Head of caudate nucleus (tissue), 42 donors: ENCODE results near the gene PEAK3.
A peak's percentile ranks its signal among the peaks of the same experiment; 100 is the strongest.

Experiments used
- DNase-seq, 42 donors: peaks; one replicate each; pipeline versions ENCODE4 v3.0.0 to v3.0.0-alpha.2; 2020 to 2021; ENCODE audit warnings: mixed read lengths in 7 of 42
- intact Hi-C: fragments of 100-400 bp; cut with DNase I; formaldehyde crosslinking; loops from one replicate; pipeline ENCODE4 v1.15.0; 2022

PEAK3 gene

DNA sequence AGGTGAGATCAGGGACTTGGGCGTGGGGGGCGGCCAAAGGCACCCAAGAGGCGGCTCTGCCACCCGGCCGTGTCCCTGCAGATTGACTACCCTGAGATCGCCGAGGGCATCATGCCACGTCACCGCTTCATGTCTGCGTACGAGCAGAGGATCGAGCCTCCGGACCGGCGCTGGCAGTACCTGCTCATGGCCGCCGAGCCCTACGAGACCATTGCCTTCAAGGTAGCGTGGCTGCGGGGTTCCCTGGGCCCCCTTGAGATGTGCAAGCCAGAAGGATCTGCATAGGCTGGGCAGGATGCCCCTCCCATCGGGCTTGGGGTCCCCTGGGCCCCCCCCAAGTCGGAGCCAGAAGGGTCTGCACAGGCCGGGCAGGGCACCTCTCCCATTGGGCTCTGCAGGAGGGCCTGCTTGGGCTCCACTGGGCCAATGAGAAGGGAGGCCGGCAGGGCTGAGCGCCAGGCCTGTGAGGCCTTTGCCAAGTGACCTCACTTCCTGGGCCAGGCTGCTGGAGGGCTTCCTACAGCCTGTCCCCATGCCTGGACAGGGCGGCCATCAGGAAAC, 35.1 kb downstream of the PEAK3 start:
- DNase-seq: peak in 28 of 42 donors; percentile 30 to 78 (median 59)
- intact Hi-C loops: no loop called here

DNA sequence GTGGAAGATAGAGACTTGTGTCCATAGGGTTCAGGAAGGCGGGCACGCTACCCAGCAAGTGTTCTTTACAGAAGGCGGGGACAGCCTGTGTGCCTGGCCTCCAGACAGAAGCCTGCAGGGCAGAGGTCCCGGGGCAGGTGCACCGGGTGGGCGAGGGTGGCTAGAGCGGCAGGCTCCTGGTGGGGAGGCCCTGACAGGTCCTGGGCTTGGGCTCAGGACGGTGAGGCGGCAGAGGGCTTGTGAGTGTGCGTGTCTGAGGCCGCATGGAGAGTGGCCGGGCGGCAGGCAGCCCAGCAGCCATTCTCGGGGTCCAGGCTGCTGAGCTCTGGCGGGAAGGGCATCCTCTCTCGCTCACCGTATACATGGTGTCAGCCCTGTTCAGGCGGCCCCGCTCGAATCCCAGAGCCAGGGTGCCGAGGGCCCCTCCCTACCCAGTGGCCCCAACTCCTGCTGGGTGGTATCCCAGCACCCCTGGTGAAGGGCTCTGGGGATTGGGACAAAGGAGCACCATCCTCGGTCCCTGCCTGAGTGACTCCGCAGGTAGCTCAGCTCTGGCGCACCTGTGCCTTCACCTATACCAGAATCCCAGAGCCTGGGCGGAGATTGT, 35.9 kb downstream of the PEAK3 start:
- no peak for DNase-seq
- intact Hi-C loops: no loop called here

DNA sequence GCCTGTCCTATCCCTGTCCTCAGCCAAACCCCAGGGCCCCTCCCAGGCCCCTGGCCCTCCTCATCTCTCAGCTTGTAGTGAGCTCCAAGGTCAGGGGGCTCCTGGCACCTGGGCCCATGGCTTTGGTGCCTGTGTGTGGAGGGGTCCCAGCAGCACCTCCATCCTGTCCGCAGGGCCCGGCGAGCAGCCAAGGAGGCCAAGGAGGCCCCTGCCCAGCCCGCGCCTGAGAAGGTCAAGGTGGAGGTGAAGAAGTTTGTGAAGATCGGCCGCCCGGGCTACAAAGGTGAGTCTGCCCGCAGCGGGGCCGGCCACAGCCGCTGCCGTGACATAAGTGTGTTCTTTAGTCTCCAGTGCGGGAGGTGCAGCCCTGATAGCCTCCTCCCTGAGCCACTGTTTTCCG, 36.7 kb downstream of the PEAK3 start:
- intact Hi-C loops: no loop called here
- DNase-seq: no peak

DNA sequence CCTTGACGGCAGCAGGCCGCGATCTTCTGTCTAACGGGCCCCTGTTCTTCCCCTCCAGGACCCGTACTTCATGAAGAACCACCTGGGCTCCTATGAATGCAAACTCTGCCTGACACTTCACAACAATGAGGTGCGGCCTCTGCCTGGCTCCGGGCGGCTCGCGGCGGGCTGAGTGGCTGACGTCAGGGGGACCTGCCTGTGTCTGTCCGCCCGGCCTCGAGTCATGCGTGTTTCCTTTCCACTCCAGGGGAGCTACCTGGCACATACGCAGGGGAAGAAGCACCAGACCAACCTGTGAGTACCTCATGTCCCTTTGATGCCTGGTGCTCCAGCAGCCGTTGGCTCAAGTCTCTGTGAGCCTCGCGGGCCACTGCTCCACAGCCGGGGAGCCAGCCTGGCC, 37.5 kb downstream of the PEAK3 start:
- no peak for DNase-seq
- intact Hi-C loops: no loop called here

DNA sequence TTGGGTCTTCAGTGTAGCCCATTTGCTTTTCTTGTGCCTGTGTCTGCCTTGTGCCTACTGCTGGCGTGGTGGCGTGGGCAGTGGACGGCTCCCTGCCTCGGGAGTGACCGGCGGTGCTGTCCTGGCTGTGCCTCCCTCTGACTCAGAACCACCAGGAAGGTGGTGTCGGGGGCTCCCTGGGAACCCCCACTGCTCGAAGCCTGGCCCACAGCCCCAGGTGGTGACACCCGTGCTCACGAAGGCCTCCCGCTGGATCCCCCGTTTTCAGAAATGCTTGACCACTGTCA, 37.9 kb downstream of the PEAK3 start:
- intact Hi-C loops: no loop called here
- no peak for DNase-seq

DNA sequence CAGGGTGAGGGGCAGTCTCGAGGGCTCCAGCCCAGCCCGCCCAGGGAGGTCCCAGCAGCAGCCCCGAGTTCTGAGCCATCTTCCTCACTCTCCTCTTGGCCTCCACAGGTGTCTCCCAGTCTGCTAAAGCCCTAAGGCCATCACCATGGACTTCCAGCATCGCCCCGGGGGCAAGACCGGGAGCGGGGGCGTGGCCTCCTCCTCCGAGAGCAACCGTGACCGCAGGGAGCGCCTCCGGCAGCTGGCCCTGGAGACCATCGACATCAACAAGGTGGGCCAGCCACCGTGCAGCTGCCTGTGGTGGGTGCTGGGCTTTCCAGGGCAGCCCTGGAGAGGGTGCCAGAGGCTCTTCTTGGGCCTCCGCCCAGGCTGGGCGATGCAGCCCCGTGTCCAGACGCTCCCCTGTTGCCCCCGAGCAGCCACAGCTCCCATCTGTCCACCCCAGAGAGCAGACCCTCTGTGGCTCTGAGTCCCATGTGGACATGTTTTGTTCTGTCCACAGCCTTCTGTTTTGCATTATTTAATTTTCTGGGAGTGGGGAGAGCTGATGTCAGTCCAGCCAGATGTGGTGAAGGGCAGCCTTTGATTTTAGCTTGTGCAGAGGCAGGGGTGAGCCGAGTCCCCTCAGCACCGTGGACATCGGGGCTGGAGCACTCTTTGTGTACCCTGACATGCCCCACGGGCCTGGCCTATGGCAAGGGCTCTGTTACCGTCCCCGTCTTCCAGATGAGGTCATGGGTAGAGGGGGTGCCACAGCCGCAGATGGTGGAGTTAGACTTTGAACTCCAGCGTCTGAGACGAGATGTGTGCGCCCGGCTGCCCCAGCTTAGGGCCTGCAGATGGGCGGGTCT, 38.5 kb downstream of the PEAK3 start:
- intact Hi-C loops: no loop called here
- no peak for DNase-seq

DNA sequence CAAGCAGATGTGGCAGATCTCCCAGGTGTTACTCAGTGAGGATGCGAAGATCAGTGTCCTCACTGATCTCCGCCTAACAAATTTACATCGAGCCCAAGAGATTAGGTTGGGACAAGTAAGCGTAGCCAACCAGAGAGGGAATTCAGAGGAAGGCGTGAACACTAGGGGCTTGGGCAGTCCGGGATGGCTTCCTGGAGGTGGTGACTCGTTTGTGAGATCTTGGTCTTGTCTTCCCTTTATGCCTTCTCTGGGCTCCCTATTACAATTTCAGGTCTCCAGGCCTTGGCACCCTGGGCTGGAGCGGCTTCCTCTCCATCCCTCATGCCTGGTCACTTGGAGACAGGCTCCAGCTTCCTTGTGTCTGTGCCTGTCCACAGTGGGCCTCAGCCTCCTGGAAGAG, 39.2 kb downstream of the PEAK3 start:
- no peak for DNase-seq
- intact Hi-C loops: no loop called here

DNA sequence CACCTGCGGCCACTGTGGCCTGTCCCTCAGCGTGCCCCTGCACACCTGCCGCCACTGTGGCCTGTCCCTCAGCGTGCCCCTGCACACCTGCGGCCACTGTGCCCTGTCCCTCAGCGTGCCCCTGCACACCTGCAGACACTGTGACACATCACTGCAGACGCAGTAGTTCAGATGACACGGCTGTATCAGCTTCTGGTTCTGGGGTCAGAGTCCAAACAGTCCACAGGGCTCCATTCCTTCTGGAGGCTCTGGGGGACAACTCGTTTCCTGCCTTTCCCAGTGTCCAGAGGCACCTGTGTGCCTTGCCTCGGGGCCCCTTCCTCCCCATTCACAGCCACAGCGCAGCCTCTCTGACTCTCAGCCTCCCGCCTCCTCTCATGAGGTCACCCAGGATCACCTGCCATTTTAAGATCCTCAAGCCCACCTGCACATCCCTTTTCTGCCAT, 39.9 kb downstream of the PEAK3 start:
- intact Hi-C loops: no loop called here
- no peak for DNase-seq

DNA sequence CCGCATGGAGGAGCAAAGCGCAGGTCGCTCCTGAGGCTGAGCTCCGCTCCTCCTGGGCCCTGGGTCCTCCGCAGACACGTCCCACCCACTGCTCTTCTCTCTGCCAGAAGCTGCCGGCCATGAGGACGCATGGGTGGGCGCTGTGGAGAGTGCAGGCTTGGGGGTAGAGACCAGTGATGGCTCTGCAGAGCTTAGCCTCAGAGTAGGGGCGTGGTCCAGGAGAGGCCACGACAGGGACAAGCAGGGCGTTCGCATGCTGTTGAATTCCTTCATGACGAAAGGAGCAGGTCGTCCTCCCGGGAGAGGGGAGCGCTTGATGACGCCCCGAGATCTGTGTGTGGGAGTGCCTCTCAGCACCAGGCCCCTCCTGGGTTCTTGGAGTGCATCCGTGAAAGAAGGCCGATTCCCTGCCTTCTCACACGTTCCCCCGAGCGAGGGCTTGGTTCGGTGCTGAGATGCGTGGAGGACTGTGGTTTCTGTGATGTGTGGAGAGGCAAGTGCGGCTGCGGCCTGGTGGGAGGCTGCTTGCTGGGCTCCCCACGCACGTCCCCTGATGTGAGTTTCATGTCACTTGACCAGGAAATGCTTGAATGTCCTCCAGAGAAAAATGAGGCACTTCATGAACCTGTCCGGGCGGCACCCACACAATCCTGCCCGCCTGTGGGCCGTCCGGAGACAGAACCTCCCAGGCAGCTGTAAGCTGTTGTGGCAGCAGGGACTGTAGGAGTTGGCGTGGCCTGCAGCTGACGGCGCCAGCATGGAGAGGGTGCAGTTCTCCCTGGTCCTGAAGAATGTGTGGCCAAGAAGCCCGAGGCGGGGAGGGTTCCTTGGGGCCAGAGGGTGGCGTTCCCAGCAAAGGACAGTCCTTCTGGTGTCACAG, 40.9 kb downstream of the PEAK3 start:
- peak in 39 of 42 donors; percentile 25 to 84 (median 57) for DNase-seq
- intact Hi-C loops: no loop called here

DNA sequence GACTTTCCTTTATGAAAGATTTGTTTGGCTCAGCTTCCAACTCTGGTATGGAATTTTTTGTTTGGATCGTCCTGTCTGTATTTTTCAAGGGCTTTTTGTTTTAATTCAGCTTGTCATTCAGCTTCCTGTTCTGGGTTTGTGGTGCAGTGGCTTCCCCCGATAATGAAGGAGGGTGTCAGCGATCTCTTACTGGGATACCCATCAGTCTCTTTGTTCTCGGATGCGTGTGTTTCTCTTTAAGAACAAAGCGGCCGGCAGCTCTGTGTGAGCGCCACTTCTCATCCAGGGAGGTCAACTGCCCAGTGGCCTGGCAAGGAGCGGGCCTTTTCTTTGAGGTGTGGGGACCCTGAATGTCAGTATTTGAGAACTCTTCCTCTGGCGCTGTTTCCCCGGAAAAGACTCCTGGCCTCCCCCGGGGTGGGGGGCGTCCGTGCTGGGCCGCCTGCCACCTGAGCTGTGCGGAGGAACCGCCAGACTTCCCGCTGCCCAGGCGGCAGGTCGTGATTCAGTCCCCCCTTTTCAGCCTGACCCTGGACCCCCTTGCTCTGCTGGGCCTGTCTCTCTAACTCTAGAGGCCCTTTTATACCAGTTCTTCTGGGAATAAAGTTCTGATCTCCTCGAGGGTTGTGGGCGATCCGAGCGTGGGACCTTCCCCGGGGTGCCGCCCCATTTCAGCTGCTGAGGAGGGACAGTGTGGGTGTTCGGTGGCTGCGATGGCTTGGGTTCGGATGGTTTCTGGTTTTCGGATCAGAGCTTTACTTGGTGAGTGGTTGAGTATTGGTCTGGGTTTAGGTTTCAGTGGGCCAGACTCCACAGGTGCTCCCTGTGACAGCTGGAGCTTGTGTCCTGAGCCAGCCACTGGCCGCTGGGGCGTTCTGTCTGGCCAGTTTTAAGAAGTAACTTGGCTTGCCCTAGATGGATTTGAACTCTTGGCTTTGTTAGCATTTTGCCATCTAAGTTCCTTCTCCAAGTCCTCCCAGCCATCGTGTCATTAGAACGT, 41.9 kb downstream of the PEAK3 start:
- DNase-seq: peak in 3 of 42 donors; percentile 21 to 46 (median 21)
- intact Hi-C loops: loop anchor here (5.0 kb wide), 2 partner anchors 77 to 88 kb away; partner anchors contain the start of gene AP3D1

DNA sequence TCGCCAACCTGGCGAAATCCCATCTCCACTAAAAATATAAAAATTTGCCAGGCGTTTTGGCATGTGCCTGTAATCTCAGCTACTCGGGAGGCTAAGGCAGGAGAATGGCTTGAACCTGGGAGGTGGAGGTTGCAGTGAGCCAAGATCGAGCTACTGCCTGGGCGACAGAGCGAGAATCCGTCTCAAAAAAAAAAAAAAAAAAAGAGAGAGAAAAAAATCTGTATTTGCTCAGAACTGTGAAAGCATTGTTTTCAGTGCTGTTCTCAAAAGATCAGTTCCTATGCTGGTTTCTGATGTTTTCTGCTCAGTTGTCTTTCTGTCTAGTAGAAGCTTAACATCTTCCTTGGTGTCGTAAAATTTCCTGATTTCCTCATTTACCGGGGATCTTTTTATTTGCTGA, 42.8 kb downstream of the PEAK3 start:
- intact Hi-C loops: loop anchor here (5.0 kb wide), 2 partner anchors 78 to 87 kb away; partner anchors contain the start of gene AP3D1
- no peak for DNase-seq

DNA sequence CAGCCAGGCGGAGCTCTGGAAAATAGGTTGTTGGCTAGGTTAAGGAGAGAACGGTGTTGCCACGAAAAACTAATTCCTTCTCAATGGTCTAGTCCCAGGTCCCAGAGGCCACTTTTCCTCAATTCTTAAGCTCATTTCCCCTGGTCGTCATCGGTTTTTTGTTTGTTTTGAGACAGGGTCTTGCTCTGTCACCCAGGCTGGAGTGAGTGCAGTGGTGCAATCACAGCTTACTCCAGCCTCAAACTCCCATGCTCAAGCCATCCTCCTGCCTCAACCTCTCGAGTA, 44.2 kb downstream of the PEAK3 start:
- no peak for DNase-seq
- intact Hi-C loops: loop anchor here (2.0 to 5.0 kb wide), 3 partner anchors 35 to 86 kb away; partner anchors contain the start of gene AP3D1

DNA sequence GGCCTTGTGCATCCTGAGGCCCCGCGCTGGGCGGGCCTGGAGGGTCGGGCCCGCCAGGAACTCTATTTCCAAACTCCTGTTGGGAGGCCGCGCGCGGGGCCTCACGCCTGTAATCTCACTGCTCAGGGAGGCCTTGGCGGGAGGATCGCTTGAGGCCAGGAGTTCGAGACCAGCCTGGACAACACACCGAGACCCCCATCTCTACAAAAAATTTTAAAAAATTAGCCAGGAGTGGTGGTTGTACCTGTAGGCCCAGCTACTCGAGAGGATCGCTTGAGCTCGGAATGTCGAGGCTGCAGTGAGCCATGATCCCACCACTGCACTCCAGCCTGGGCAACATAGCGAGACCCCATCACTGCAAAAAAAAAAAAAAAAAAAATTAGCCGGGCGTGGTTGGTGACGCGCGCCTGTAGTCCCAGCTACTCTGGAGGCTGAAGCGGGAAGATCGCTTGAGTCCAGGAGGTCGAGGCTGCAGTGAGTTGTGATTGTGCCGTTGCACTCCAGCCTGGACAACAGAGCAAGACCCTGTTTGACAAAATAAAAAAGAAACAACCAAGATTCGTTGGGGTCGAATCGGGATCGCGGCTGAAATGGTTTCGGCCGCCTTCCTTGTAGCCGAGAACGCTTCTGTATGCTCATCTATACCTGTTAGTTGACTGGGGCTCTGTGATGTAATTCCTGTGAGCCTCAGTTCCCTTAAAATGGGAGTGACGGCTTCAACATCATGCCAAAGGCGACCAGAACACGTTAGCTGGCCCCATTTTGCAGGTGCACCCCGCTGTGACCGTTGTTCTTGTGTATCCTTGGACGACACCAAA, 44.7 kb downstream of the PEAK3 start:
- peak in 1 of 42 donors; percentile 30 for DNase-seq
- intact Hi-C loops: loop anchor here (2.0 to 5.0 kb wide), 3 partner anchors 36 to 85 kb away; partner anchors contain the start of gene AP3D1

DNA sequence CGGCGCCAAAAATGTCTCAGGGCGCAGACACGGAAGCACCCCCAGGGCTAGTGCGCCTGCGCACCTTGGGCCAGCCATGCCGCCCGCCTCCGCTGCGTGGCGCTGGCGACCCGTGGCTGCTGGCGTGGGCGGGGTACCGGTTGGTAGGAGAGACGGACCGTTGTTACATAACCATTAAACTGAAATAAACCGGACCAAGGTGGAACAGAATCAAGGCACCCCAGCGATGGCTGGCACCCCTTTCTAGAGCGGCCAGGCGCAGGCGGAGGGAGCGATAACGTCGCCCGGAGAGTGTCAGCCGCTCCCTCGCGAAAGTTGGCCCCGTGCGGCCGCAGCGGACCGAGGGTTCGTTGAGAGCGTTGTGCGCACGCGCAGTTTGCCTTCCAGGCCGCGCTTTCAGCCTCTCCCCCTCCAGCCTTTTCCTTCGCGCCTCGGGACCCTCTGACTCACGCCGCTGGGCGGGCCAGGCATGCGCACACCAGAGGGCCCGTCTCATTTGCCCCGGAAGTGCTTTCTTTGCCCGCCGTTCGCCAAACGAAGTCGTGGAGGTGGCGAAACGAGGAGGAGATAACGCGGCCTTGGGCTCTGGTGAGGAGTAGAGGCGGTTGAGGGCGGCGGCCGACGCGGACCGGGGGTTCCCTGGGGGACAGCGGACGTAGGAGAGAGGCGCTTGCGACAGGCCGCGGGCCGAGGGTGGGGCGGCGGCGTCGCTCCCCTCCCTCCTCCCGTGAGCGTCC, 45.5 kb downstream of the PEAK3 start, which contains the start of the genes PLEKHJ1 and SF3A2:
Gene PLEKHJ1 (minus strand): TSS at position 16 of the 737 bp plus-strand sequence. CDS start 81 bp downstream, outside the sequence.
Gene SF3A2 (plus strand): TSS at position 511 of the 737 bp plus-strand sequence. CDS start 6,595 bp downstream, outside the sequence.
- peak; percentile 83 to 98 (median 95) for DNase-seq
- intact Hi-C loops: loop anchor here (2.0 to 5.0 kb wide), 3 partner anchors 36 to 84 kb away; partner anchors contain the start of gene AP3D1

DNA sequence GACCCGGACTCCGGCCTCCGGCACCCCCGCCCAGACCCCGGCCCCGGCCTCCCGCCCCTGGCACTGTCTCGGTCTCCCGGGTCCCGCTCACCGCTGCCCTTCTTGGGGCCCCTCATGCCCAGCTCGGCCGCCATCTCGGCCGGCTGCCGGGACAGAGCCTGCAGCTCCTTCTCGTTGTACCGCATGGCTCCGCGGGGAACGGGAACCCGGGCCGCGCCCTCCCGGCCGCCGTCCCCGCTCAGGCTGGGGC, 46.0 kb downstream of the PEAK3 start:
- intact Hi-C loops: loop anchor here (2.0 to 5.0 kb wide), 3 partner anchors 37 to 84 kb away; partner anchors contain the start of gene AP3D1

DNA sequence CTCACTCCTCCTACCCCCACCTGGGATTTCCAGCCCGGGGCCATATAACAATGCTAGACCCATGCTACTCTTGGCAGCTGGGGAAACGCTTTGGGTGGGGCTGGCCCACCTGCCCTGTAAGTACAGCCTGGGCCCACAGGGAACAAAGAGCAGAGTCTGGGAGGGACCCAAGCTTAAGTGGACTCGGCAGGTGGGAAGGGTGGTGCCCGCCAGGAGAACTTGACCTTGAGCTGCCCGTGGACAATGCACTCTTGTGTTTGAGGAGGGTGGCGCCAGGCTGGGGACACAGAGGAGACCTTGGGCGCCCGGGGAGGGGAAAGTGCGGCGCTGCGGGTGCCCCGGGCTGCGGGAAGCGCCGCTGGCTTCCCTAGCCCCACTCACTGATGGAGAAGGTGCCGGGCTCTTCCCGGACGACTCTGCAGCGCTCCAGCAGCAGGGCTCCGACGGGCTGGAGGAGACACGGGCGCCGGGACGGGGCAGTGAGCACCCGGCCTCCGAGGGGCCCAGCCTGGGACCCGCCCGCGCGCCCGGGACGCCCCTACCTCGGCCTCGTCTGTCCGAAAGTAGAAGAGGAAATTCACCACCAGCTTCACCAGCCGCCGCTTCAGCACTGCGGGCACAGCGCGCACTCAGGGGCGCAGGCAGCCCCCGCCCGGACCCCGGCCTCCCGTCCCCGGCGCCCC, 46.5 kb downstream of the PEAK3 start:
- intact Hi-C loops: loop anchor here (2.0 to 5.0 kb wide), 3 partner anchors 37 to 83 kb away; partner anchors contain the start of gene AP3D1
- peak in 4 of 42 donors; percentile 19 to 39 (median 27) for DNase-seq

More for the DNA sequence above, 46.0 kb downstream of the PEAK3 start:
- DNase-seq: no peak
